ENCODE results near the gene EXOC2.

GRCh38 chr6:498795-499231 is 194.1 kb downstream of the EXOC2 start:
- no peak for TF ChIP-seq CTCF (CRISPR knock-in tag; IDR thresholded peaks at IDR 0.05)
- no peak for TF ChIP-seq POLR2AphosphoS5 (IDR thresholded peaks at IDR 0.05; ENCODE audit: low read depth, low read length)
- no peak for TF ChIP-seq ZNF317 (CRISPR knock-in tag; IDR thresholded peaks at IDR 0.05)
- TF ChIP-seq ZBTB21 (CRISPR knock-in tag; IDR thresholded peaks at IDR 0.05): no peak
- no peak for TF ChIP-seq POLR2A (IDR thresholded peaks at IDR 0.05; ENCODE audit: insufficient read depth in 1 of 2, low read depth in 2 of 2, low read length in 2 of 2)
- TF ChIP-seq CC2D1A (CRISPR knock-in tag; IDR thresholded peaks at IDR 0.05): no peak

Data from HepG2 (cell line).